IMR-90 (cell line): ENCODE results near the gene TSPAN32. TPM values are rescaled to one million over a fixed set of nuclear protein-coding genes. Genes with fewer than 3 reads are reported as not detected.

ENCODE experiments used
- ATAC-seq: fragments of 200-7000 bp; cut with Tn5 transposase; 2 replicates; pipeline ENCODE4 v1.9.1; 2020; ENCODE audit warnings: low read depth, mild to moderate bottlenecking, moderate library complexity
- BruUV-seq: library from RNA; stranded (reverse); fragments of 400-500 nt; replicated peaks from 2 replicates; lab custom pipeline; 2021; lab: Mats Ljungman, UMichigan
- CTCF ChIA-PET: fragments of 300-600 bp; formaldehyde crosslinking; extraction: SDS; loops from one replicate; lab custom pipeline; 2021; ENCODE audit warnings: antibody characterized with exemption; lab: Yijun Ruan, JAX
- POLR2A ChIA-PET: fragments of 300-600 bp; sonication (Branson Sonifier 250); formaldehyde crosslinking; loops from one replicate; lab custom pipeline; 2022; ENCODE audit warnings: antibody characterized with exemption; ENCODE audit not compliant: unreplicated experiment; lab: Charles Lee
- DNase-seq: peaks from one replicate; pipeline ENCODE4 v3.0.0; 2013
- H2AFZ ChIP-seq: replicated peaks from 2 replicates; pipeline ENCODE3; 2013; ENCODE audit warnings: low read length, mild to moderate bottlenecking; ENCODE audit not compliant: poor library complexity
- H2AK5ac ChIP-seq: 2 replicates; pipeline ENCODE4 v1.6.1; 2013; ENCODE audit warnings: low read depth, low read length, inconsistent platforms
- H2AK9ac ChIP-seq: replicated peaks from 2 replicates; pipeline ENCODE3; 2013; ENCODE audit warnings: mild to moderate bottlenecking, low read depth, low read length, moderate library complexity; ENCODE audit not compliant: poor library complexity
- H2BK120ac ChIP-seq: 2 replicates; pipeline ENCODE4 v1.6.1; 2013; ENCODE audit warnings: low read depth, low read length, inconsistent platforms
- H2BK15ac ChIP-seq: 3 replicates; pipeline ENCODE4 v1.6.1; 2013; ENCODE audit warnings: low read depth, low read length, inconsistent platforms
- H2BK20ac ChIP-seq: 2 replicates; pipeline ENCODE4 v1.6.1; 2013; ENCODE audit warnings: low read depth, mild to moderate bottlenecking, inconsistent platforms, low read length, moderate library complexity
- H2BK5ac ChIP-seq: 2 replicates; pipeline ENCODE4 v1.6.1; 2013; ENCODE audit warnings: mild to moderate bottlenecking, low read depth, low read length, inconsistent platforms; ENCODE audit not compliant: poor library complexity, severe bottlenecking
- H3K14ac ChIP-seq: replicated peaks from 2 replicates; pipeline ENCODE4 v1.6.1; 2013; ENCODE audit warnings: low read depth, low read length, inconsistent platforms
- H3K18ac ChIP-seq: 2 replicates; pipeline ENCODE4 v1.6.1; 2013; ENCODE audit warnings: low read depth, low read length, control low read depth
- H3K23ac ChIP-seq: 2 replicates; pipeline ENCODE4 v1.6.1; 2013; ENCODE audit warnings: low read depth, low read length, inconsistent platforms
- H3K27ac ChIP-seq: 2 replicates; pipeline ENCODE4 v1.5.1; 2013; ENCODE audit warnings: mild to moderate bottlenecking, control low read depth, low read length; ENCODE audit not compliant: insufficient read depth
- H3K27me3 ChIP-seq: 2 replicates; pipeline ENCODE4 v1.6.1; 2013; ENCODE audit warnings: low read length; ENCODE audit not compliant: control insufficient read depth, insufficient read depth
- H3K36me3 ChIP-seq: 2 replicates; pipeline ENCODE4 v1.6.1; 2013; ENCODE audit warnings: low read length, mixed read lengths; ENCODE audit not compliant: control insufficient read depth, insufficient read depth
- H3K4ac ChIP-seq: 2 replicates; pipeline ENCODE4 v1.6.1; 2013; ENCODE audit warnings: low read depth, low read length, inconsistent platforms
- H3K4me1 ChIP-seq: 2 replicates; pipeline ENCODE4 v1.6.1; 2013; ENCODE audit warnings: low read length, mixed read lengths; ENCODE audit not compliant: control insufficient read depth, insufficient read depth
- H3K4me2 ChIP-seq: 2 replicates; pipeline ENCODE4 v1.6.1; 2013; ENCODE audit warnings: low read depth, mild to moderate bottlenecking, control low read depth, low read length, moderate library complexity
- H3K4me3 ChIP-seq: 2 replicates; pipeline ENCODE4 v1.5.1; 2013; ENCODE audit warnings: low read depth, mild to moderate bottlenecking, control low read depth, low read length, moderate library complexity; ENCODE audit not compliant: insufficient read depth
- H3K56ac ChIP-seq: 2 replicates; pipeline ENCODE4 v1.6.1; 2013; ENCODE audit warnings: low read length, inconsistent platforms; ENCODE audit not compliant: insufficient read depth; ENCODE audit errors: extremely low read depth
- H3K79me1 ChIP-seq, 2 experiments: 2 replicates each; pipeline ENCODE4 v1.6.1; 2013; ENCODE audit warnings: low read length in 2 of 2, inconsistent platforms in 1 of 2, low read depth in 1 of 2
- H3K9ac ChIP-seq: 2 replicates; pipeline ENCODE4 v1.6.1; 2013; ENCODE audit warnings: low read depth, low read length, control low read depth
- H3K9me1 ChIP-seq: 2 replicates; pipeline ENCODE4 v1.6.1; 2013; ENCODE audit warnings: low read length, inconsistent platforms; ENCODE audit not compliant: insufficient read depth
- H3K9me3 ChIP-seq: 2 replicates; pipeline ENCODE4 v1.6.1; 2013; ENCODE audit warnings: low read length; ENCODE audit not compliant: control insufficient read depth, insufficient read depth
- H4K20me1 ChIP-seq: 2 replicates; pipeline ENCODE4 v1.6.1; 2013; ENCODE audit warnings: low read length, inconsistent platforms; ENCODE audit not compliant: insufficient read depth
- H4K5ac ChIP-seq: 2 replicates; pipeline ENCODE4 v1.6.1; 2013; ENCODE audit warnings: mild to moderate bottlenecking, low read depth, low read length, control low read depth
- H4K8ac ChIP-seq, 2 experiments: 2 replicates each; pipeline ENCODE4 v1.6.1; 2013; ENCODE audit warnings: low read depth in 2 of 2, low read length in 2 of 2, control low read depth in 1 of 2, inconsistent platforms in 1 of 2
- H4K91ac ChIP-seq: 2 replicates; pipeline ENCODE4 v1.6.1; 2013; ENCODE audit warnings: low read depth, low read length, inconsistent platforms; ENCODE audit not compliant: insufficient read depth
- CEBPB ChIP-seq: IDR thresholded peaks from 2 replicates; pipeline ENCODE4 v1.6.1; 2012; ENCODE audit warnings: low read depth, low read length, improper control_type of control experiment
- CHD1 ChIP-seq: IDR thresholded peaks from 2 replicates; pipeline ENCODE4 v1.6.1; 2012; ENCODE audit warnings: low read depth, low read length, improper control_type of control experiment
- CTCF ChIP-seq: conservative IDR thresholded peaks from 2 replicates; pipeline ENCODE4 v1.5.1; 2012; ENCODE audit warnings: mild to moderate bottlenecking, low read depth, low read length, improper control_type of control experiment
- ELK1 ChIP-seq: fragments of 150-350 bp; IDR thresholded peaks from 2 replicates; pipeline ENCODE4 v1.6.1; 2016; ENCODE audit warnings: low read depth, mild to moderate bottlenecking, low read length, moderate library complexity, borderline replicate concordance
- FOS ChIP-seq: fragments of 150-350 bp; IDR thresholded peaks from 2 replicates; pipeline ENCODE4 v1.6.1; 2016; ENCODE audit warnings: low read depth, low read length
- MAFK ChIP-seq: IDR thresholded peaks from 2 replicates; pipeline ENCODE4 v1.6.1; 2012; ENCODE audit warnings: low read depth, low read length, improper control_type of control experiment
- MAZ ChIP-seq: IDR thresholded peaks from 2 replicates; pipeline ENCODE4 v1.6.1; 2012; ENCODE audit warnings: low read depth, mild to moderate bottlenecking, low read length, improper control_type of control experiment, moderate library complexity, borderline replicate concordance
- MXI1 ChIP-seq: IDR thresholded peaks from 2 replicates; pipeline ENCODE4 v1.6.1; 2012; ENCODE audit warnings: low read depth, mild to moderate bottlenecking, low read length, moderate library complexity, borderline replicate concordance
- NFE2L2 ChIP-seq: fragments of 150-350 bp; IDR thresholded peaks from 2 replicates; pipeline ENCODE4 v1.6.1; 2016; ENCODE audit warnings: low read depth, mild to moderate bottlenecking, low read length
- RCOR1 ChIP-seq: IDR thresholded peaks from 2 replicates; pipeline ENCODE4 v1.6.1; 2012; ENCODE audit warnings: mild to moderate bottlenecking, low read length, improper control_type of control experiment; ENCODE audit not compliant: insufficient replicate concordance
- RFX5 ChIP-seq: IDR thresholded peaks from 2 replicates; pipeline ENCODE4 v1.8.0; 2012; ENCODE audit warnings: low read depth, mild to moderate bottlenecking, low read length, moderate library complexity
- USF2 ChIP-seq: fragments of 150-350 bp; IDR thresholded peaks from 2 replicates; pipeline ENCODE4 v1.6.1; 2017; ENCODE audit warnings: mild to moderate bottlenecking, antibody characterized with exemption, low read length, low read depth
- WGBS, 2 experiments: methylation state at CpG; one replicate each; pipeline versions ENCODE4 v1.1.5 to v1.1.7; 2013; ENCODE audit warnings: missing lambda C conversion rate in 2 of 2; ENCODE audit not compliant: insufficient read length in 1 of 2; ENCODE audit errors: extremely low coverage in 2 of 2; 5-methylcytosine and 5-hydroxymethylcytosine counted together
- dilution Hi-C: fragments of 300-500 bp; cut with HindIII; formaldehyde crosslinking; loops from one replicate; pipeline ENCODE4 v1.14.3; 2018; ENCODE audit warnings: low sequenced_read_pairs; ENCODE audit not compliant: unreplicated experiment
- in situ Hi-C: fragments of 300-500 bp; cut with MboI; formaldehyde crosslinking; loops from 3 replicates; pipeline ENCODE4 v1.14.3; 2019; ENCODE audit warnings: low sequenced_read_pairs, inconsistent platforms, mixed read lengths
- intact Hi-C: fragments of 100-400 bp; cut with micrococcal nuclease; formaldehyde crosslinking; loops from 2 replicates; pipeline ENCODE4 v1.10.0; 2022
- polyA plus RNA-seq, 3 experiments: library from polyadenylated mRNA; depleted of rRNA; stranded (reverse); fragments of >200 nt; gene quantifications; 2 replicates each; pipeline ENCODE4 v1.2.3, GENCODE V29; 2012; ENCODE audit warnings: low replicate concordance in 1 of 3
- total RNA-seq: library from RNA; depleted of rRNA; stranded (reverse); fragments of >200 nt; gene quantifications from 2 replicates; pipeline ENCODE4 v1.2.3, GENCODE V29; 2012

Gene TSPAN32
- total and polyA plus RNA-seq, 2 of the 4 experiments (the other 2 are of a cell fraction): 0.07 TPM; not detected in 1

GRCh38 chr11:2316963-2317244, 15.1 kb downstream of the TSPAN32 start:
- H4K91ac ChIP-seq: no peak overlapping the region
- no peak overlapping the region for H2BK120ac ChIP-seq
- H2BK15ac ChIP-seq: no peak overlapping the region
- no peaks in the 10 kb centered on the region for H3K36me3 ChIP-seq
- no peak overlapping the region for H3K27ac ChIP-seq
- H3K23ac ChIP-seq: no peak overlapping the region
- no TSS peak for BruUV-seq
- H2BK5ac ChIP-seq: no peak overlapping the region
- TF ChIP-seq RCOR1 (no peak), CEBPB (no peak), USF2 (no peak), MXI1 (no peak), MAZ (no peak), FOS (no peak), CHD1 (no peak), RFX5 (no peak), MAFK (no peak), ELK1 (no peak), CTCF (no peak), NFE2L2 (no peak)
- no peak overlapping the region for H3K9ac ChIP-seq
- no peak for ATAC-seq
- H3K4me3 ChIP-seq: no peak overlapping the region
- no peak overlapping the region for H4K8ac ChIP-seq
- H3K4me1 ChIP-seq: peaks cover 20% of the 10 kb centered on the region
- no peak overlapping the region for H2AK5ac ChIP-seq
- H3K4me2 ChIP-seq: no peak overlapping the region
- intact Hi-C loops (no loop called here), dilution Hi-C loops (no loop called here), in situ Hi-C loops (no loop called here)
- H3K4ac ChIP-seq: no peak overlapping the region
- CTCF ChIA-PET: no interaction called here
- H4K5ac ChIP-seq: no peak overlapping the region
- H2AFZ ChIP-seq: no peak overlapping the region
- no peaks in the 10 kb centered on the region; the same call in 1 of the 2 replicates for H3K9me3 ChIP-seq
- no peak overlapping the region for H3K14ac ChIP-seq
- 82% methylated on average over 3 of the region's 3 CpGs; no CpG with 5 or more reads in 1 of the 2 experiments for WGBS, 2 experiments
- POLR2A ChIA-PET: no interaction called here
- H3K27me3 ChIP-seq: peaks cover 14% of the 10 kb centered on the region
- H3K79me1 ChIP-seq: no peaks in the 10 kb centered on the region
- peaks cover 6% of the 10 kb centered on the region; the same call in 1 of the 2 replicates for H3K9me1 ChIP-seq
- no peak overlapping the region for H2AK9ac ChIP-seq
- no peak for DNase-seq
- no peaks in the 10 kb centered on the region for H4K20me1 ChIP-seq
- H2BK20ac ChIP-seq: no peak overlapping the region
- no peak overlapping the region for H3K18ac ChIP-seq
- no peak overlapping the region for H3K56ac ChIP-seq
